HepG2 (cell line): ENCODE data around the gene STYXL1. TPM values are rescaled to one million over a fixed set of nuclear protein-coding genes. Genes with fewer than 3 reads are reported as not detected.

ENCODE experiments used
- ADNP ChIP-seq: sonication (generic); formaldehyde crosslinking; IDR thresholded peaks from 2 replicates; pipeline ENCODE4 v1.4.0; 2020; ENCODE audit warnings: missing genetic modification reagents
- ARHGAP35 ChIP-seq: sonication (generic); formaldehyde crosslinking; IDR thresholded peaks from 2 replicates; pipeline ENCODE4 v1.9.0; 2022; ENCODE audit warnings: mild to moderate bottlenecking, inconsistent platforms, moderate library complexity, missing genetic modification reagents, borderline replicate concordance
- EED ChIP-seq: sonication (generic); formaldehyde crosslinking; IDR thresholded peaks from 2 replicates; pipeline ENCODE4 v1.5.0; 2020; ENCODE audit warnings: mild to moderate bottlenecking, missing genetic modification reagents
- HMGXB4 ChIP-seq, 2 experiments: sonication (generic) in 1 of 2; formaldehyde crosslinking in 1 of 2; IDR thresholded peaks; 2 replicates each; pipeline versions ENCODE4 v1.4.0 to v1.6.1; 2018 to 2020; ENCODE audit warnings: missing genetic modification reagents in 2 of 2, borderline replicate concordance in 1 of 2, low read depth in 1 of 2, mild to moderate bottlenecking in 1 of 2, missing biosample characterization in 1 of 2
- HNRNPK ChIP-seq: fragments of 200-400 bp; formaldehyde crosslinking; IDR thresholded peaks from 2 replicates; pipeline ENCODE4 v1.6.1; 2018; ENCODE audit warnings: low read length, low read depth, moderate library complexity, mild to moderate bottlenecking; ENCODE audit not compliant: poor library complexity, severe bottlenecking
- KDM3A ChIP-seq: IDR thresholded peaks from 2 replicates; pipeline ENCODE4 v1.6.1; 2018; ENCODE audit warnings: low read depth, missing compliant biosample characterization
- KLF15 ChIP-seq: sonication (generic); formaldehyde crosslinking; IDR thresholded peaks from 2 replicates; pipeline ENCODE4 v1.8.1; 2023; ENCODE audit warnings: borderline replicate concordance, mild to moderate bottlenecking, inconsistent platforms, missing genetic modification reagents, mixed read lengths
- MTF2 ChIP-seq: sonication (generic); formaldehyde crosslinking; IDR thresholded peaks from 2 replicates; pipeline ENCODE4 v1.5.0; 2020; ENCODE audit warnings: missing genetic modification reagents, borderline replicate concordance
- PATZ1 ChIP-seq: sonication (generic); formaldehyde crosslinking; IDR thresholded peaks from 2 replicates; pipeline ENCODE4 v1.4.0; 2020; ENCODE audit warnings: missing genetic modification reagents
- RBM22 ChIP-seq: fragments of 200-400 bp; formaldehyde crosslinking; optimal IDR thresholded peaks from 2 replicates; pipeline ENCODE3; 2017; ENCODE audit warnings: mild to moderate bottlenecking, low read length, moderate library complexity
- RNF219 ChIP-seq: sonication (generic); formaldehyde crosslinking; IDR thresholded peaks from 2 replicates; pipeline ENCODE4 v1.5.0; 2020; ENCODE audit warnings: mild to moderate bottlenecking, missing genetic modification reagents
- TARDBP ChIP-seq: sonication (generic); formaldehyde crosslinking; IDR thresholded peaks from 2 replicates; pipeline ENCODE4 v1.8.0; 2022; ENCODE audit warnings: mild to moderate bottlenecking, missing genetic modification reagents
- ZBTB21 ChIP-seq: sonication (generic); formaldehyde crosslinking; IDR thresholded peaks from 2 replicates; pipeline ENCODE4 v1.4.0; 2020; ENCODE audit warnings: missing genetic modification reagents
- ZEB1 ChIP-seq: IDR thresholded peaks from 2 replicates; pipeline ENCODE4 v1.6.1; 2012; ENCODE audit warnings: mild to moderate bottlenecking, low read depth, inconsistent platforms; ENCODE audit not compliant: insufficient replicate concordance
- ZFP36L1 ChIP-seq: sonication (generic); formaldehyde crosslinking; IDR thresholded peaks from 2 replicates; pipeline ENCODE4 v1.8.0; 2022; ENCODE audit warnings: mild to moderate bottlenecking, missing genetic modification reagents, moderate library complexity
- ZNF142 ChIP-seq: sonication (generic); formaldehyde crosslinking; IDR thresholded peaks from 2 replicates; pipeline ENCODE4 v1.4.0; 2020; ENCODE audit warnings: missing genetic modification reagents
- polyA plus RNA-seq, 8 experiments: library from polyadenylated mRNA; depleted of rRNA in 3 of 8; stranded (reverse) in 7 of 8; unstranded in 1 of 8; fragments of >200 nt; fragmentation: Illumina TruSeq in 4 of 8; extraction: Trizol in 4 of 8; gene quantifications; 2 replicates each; pipeline versions ENCODE4 v1.2.1 to v1.2.3, GENCODE V29; 2011 to 2016; ENCODE audit warnings: low read depth in 4 of 8, missing spikeins in 1 of 8, mixed read lengths in 1 of 8; ENCODE audit not compliant: insufficient read depth in 1 of 8
- total RNA-seq, 5 experiments: library from RNA; depleted of rRNA; stranded (reverse); fragments of >200 nt; fragmentation: Illumina TruSeq; extraction: Trizol; gene quantifications; 2 replicates each; pipeline ENCODE4 v1.2.3, GENCODE V29; 2016; ENCODE audit warnings: low read depth in 1 of 5

The STYXL1 gene
- total and polyA plus RNA-seq, 2 of the 13 experiments (the other 11 are each of a cell fraction or from before 2014, with no cell fraction given) = 23.9 to 38.3 TPM

GRCh38 chr7:76047811-76048667, at the start of gene STYXL1, which contains the start of gene MDH2 (continued):
- TF ChIP-seq RNF219 (CRISPR knock-in tag) = no peak
- 0 out of 2 replicates have a peak, but pooled peaks have one; percentile 68 for TF ChIP-seq KLF15 (CRISPR knock-in tag)
- no peak for TF ChIP-seq RBM22
- peak; percentile 47; the same call in 1 of the 2 replicates for TF ChIP-seq ZNF142 (CRISPR knock-in tag)
- peak; percentile 50 for TF ChIP-seq HNRNPK
- peak; percentile 78 for TF ChIP-seq TARDBP (CRISPR knock-in tag)
- no peak for TF ChIP-seq ARHGAP35 (CRISPR knock-in tag)
- TF ChIP-seq ADNP = no peak
- TF ChIP-seq KDM3A (CRISPR knock-in tag) = peak; percentile 91; the same call in 1 of the 2 replicates
- peak; percentile 87 for TF ChIP-seq EED (CRISPR knock-in tag)
- TF ChIP-seq ZBTB21 (CRISPR knock-in tag) = no peak; the same call in none of the 2 replicates
- TF ChIP-seq ZFP36L1 = no peak
- TF ChIP-seq MTF2 (CRISPR knock-in tag) = no peak
- peak; percentile 77 for TF ChIP-seq PATZ1 (CRISPR knock-in tag)
- no peak for TF ChIP-seq ZEB1
- TF ChIP-seq HMGXB4 (CRISPR knock-in tag; IDR thresholded peaks at IDR 0.05; ENCODE audit: borderline replicate concordance in 1 of 2, low read depth in 1 of 2) = peak; percentile 83 to 87
